Dermis microvascular lymphatic vessel endothelial cell (primary cell): ENCODE measurements around the gene IGSF1. TPM values are rescaled to one million over a fixed set of nuclear protein-coding genes. Genes with fewer than 3 reads are reported as not detected.

Source experiments
- DNase-seq, 2 donors: peaks; one replicate each; pipeline versions ENCODE4 v3.0.0 to v3.0.0-alpha.2; 2010; ENCODE audit warnings: low read depth in 2 of 2
- total RNA-seq: library from RNA; depleted of rRNA; stranded (reverse); fragments of >200 nt; gene quantifications from 2 replicates; pipeline ENCODE4 v1.2.1, GENCODE V29; 2014

IGSF1 gene, protein sequence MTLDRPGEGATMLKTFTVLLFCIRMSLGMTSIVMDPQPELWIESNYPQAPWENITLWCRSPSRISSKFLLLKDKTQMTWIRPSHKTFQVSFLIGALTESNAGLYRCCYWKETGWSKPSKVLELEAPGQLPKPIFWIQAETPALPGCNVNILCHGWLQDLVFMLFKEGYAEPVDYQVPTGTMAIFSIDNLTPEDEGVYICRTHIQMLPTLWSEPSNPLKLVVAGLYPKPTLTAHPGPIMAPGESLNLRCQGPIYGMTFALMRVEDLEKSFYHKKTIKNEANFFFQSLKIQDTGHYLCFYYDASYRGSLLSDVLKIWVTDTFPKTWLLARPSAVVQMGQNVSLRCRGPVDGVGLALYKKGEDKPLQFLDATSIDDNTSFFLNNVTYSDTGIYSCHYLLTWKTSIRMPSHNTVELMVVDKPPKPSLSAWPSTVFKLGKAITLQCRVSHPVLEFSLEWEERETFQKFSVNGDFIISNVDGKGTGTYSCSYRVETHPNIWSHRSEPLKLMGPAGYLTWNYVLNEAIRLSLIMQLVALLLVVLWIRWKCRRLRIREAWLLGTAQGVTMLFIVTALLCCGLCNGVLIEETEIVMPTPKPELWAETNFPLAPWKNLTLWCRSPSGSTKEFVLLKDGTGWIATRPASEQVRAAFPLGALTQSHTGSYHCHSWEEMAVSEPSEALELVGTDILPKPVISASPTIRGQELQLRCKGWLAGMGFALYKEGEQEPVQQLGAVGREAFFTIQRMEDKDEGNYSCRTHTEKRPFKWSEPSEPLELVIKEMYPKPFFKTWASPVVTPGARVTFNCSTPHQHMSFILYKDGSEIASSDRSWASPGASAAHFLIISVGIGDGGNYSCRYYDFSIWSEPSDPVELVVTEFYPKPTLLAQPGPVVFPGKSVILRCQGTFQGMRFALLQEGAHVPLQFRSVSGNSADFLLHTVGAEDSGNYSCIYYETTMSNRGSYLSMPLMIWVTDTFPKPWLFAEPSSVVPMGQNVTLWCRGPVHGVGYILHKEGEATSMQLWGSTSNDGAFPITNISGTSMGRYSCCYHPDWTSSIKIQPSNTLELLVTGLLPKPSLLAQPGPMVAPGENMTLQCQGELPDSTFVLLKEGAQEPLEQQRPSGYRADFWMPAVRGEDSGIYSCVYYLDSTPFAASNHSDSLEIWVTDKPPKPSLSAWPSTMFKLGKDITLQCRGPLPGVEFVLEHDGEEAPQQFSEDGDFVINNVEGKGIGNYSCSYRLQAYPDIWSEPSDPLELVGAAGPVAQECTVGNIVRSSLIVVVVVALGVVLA (N-terminal part only)
- 0.13 and 0.25 TPM in 2 replicates for total RNA-seq

DNA sequence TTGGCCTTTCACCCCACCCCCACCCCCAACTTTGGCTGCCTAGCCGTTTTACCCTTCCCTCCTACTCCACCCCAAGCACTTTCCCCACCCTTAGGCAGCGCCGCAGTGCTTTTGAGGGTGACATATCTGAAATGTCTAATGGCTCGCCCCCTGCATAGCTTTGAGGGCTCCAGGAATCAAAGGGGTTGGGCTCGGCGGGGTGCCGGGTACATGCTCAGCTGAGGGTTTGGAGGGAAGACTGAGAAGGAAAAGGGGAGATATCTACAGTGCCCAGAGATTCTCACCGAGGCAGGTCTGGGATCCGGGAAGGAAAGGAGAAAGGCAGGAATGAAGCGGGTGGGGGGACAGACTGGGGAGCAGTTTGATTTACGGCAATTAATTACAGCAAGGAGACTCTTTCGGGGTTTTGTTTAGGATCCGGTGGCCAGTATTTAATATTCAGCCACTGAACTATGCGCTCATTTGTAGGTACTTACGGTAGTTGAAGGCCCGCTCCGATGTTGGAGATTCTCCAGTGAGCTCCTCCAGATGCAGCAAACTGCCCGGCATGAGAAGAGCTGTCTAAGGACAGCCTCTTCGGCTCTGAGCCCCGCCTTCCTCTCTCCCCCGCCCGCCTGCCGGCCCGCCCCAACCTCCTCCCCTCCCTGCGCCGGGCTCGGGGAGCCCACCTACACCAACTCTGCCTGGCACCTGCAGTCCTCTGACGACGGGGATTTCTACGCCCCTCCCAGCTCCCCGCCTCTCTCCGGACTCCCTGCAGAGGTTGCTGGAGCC is at the start of gene IGSF1:
IGSF1 (minus strand) TSS at position 569 of the 774 bp plus-strand sequence. CDS start 2,632 bp downstream, outside the sequence.
- DNase-seq, result no peak

DNA sequence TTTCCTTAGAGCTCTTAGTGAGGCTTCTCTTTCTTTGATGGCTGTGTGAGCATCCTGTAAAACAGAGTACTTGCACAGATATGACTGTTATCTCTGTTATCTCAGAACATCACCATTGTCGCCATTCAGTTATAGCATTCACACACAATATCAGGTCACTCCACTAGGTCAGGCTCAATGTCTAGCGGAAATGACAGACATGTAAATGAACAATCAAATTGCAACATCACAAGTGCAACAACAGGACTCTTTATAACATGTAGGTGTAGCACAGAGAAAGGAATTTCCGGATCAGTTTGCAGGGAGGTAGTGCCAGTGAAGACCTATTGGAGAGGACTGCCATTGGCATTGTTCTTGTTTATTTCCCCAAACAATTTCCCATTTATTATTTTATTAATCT is 43.2 kb upstream of the IGSF1 start:
- DNase-seq, result peak in 1 of 2 donors; percentile 30

DNA sequence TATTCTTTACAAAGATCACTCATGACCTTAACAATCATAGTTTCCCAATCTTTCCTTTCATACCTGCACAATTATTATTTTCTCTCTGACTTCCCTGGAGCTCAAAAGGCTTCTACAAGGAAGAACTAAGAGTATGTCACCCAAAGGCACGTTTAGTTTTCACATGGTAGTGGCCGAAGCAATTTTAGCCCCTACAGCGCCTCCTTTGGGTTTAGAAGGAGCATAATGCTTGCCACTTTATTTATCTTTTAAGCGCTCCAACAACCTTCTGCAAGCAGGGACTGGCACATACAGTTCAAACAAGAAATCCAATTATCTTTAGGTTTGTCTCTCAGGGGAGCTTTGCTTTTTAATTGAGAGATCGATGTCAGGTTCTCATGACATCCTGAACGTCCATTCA is 42.0 kb upstream of the IGSF1 start:
- no peak for DNase-seq

DNA sequence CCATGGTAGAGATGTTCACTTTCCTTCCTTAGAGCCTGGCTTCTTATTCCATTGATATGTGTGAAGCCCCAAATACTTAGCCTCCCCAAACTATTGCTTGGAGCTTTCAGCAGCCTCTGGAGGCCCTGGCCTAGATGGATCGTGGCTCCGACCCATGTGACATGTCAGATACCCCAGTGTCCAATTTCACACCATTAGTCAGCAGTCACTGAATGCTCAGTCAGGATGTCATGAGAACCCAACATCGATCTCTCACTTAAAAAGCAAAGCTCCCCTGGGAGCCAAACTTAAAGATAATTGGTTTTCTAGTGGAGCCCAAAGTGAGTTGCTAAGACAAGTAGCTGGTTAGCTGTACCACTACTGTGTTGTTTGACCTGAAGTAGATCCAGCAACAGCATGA is 41.6 kb upstream of the IGSF1 start:
- no peak for DNase-seq

DNA sequence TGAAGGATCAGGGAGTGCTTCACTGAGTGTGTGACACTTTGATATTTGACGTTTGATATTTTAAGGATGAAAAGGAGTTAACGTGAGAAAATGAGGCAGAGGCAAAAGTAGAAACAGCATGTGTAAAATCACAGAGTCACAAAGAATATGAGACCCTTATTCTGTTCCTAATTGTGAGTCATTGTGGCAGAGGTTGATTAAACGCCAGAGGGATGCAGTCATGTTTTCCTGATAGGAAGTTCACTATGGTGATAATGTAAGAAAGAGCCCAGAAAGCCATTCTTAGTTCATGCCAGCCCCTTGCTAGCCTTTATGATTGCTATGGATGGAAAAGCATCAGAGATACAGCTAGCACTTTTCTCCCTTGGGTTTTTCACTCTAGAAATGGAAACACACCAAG is 33.5 kb upstream of the IGSF1 start:
- no peak for DNase-seq

DNA sequence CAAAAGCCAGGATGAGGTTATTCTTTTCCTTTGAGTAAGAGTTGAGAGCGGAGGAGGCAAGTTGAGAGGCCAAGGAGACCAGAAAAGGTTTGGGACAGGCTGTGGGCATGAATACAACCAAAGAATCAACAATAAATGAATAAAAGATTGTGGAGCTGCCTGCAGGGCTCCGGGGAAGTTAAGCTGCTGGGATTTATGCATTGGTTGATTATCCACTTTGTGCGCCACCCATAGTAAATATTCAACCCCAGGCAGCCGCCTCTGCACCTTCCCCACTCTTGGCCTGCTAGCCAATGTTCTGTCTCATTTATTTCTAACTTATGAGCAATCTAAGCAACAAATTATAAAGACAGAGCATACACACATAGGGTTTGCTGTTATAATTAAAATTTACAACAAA is 28.2 kb upstream of the IGSF1 start:
- DNase-seq, result no peak

DNA sequence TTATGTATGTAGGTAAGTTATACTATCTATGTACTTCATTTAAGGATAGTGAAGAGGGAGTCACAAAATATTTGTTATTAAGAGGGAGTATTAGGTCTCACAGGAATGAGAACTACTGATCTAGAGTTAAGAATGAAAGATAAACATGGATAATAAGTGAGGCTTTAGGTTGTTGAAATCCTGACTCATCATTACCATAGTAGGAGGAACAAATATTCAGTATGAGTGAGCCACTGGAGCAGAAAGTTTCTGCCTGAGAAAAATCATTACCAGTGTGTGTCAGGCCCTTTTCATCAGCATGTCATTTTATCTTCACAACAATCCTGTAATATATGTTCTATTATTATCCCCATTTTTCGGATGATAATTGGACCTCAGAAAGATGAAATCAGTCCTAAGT is 27.2 kb upstream of the IGSF1 start:
- no peak for DNase-seq

DNA sequence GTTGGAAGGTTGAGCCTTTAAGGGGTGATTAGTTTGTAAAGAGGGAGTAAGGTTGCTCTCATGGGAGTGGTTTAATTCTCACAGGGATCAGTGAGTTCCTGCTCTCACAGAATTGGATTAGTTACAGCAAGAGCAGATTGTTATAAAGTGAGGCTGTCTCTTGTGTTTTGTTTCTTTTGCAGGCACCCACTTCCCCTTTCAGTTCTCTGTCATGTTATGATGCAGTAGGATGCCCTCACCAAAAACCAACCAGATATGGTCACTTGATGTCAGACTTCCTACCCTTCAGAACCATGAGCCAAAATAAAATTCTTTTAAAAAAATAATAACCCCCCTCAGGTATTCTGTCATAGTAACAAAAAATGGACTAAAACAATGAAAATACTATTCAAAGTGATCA is 19.9 kb upstream of the IGSF1 start:
- DNase-seq, result no peak

DNA sequence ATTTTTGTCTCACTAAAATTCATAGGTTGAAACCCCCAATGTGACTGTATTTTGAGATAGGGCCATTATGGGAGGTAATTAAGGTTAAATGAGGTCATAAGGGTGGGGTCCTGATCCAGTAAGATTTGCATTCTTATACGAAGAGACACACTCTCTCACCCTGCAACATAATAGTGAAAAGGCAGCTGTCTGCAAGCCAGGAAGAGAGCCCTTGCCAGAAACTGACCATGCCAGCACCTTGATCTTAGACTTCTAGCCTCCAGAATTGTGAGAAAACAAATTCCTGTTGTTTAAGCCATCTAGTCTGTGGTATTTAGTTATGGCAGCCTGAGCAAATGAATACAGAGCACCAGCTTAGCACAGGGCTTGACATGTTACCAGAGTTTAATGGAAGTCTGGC is 17.5 kb upstream of the IGSF1 start:
- no peak for DNase-seq

DNA sequence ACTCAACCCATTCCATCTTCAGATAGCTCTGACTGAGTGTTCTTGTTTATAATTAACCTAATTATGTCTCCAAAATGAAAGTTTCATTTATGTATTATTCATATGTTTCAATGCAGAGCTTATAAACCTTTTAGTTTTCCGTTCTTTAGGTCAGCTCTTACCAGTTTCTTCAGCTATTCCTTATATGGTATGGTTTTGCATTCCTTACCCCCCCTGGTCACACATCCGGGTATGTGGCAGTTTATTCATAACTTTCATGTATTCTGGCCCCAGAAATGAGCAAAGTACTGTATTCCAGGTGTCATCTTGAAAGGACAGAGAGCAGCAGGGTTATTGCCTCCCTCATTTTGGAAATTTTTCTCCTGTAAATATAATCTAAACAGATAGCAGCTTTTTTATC is 16.8 kb upstream of the IGSF1 start:
- DNase-seq, result no peak

DNA sequence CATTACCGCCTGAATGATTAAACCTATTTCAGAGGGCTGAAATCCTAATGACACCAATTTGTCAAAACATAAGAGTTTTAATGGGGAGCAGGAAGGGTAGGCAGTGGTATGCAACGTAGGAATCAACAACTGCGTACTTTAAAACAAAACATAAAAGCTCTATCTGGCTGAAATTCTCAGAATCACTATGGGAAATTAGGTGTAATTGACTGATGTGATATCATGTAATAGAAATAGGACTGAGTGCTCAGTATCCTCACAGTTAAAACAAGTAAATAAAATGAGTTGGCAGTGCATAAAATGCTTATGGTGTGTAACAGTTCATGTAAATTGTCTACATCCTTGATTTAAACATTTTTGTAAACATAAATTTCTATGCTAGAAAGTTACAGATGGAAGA is 13.6 kb upstream of the IGSF1 start:
- no peak for DNase-seq

DNA sequence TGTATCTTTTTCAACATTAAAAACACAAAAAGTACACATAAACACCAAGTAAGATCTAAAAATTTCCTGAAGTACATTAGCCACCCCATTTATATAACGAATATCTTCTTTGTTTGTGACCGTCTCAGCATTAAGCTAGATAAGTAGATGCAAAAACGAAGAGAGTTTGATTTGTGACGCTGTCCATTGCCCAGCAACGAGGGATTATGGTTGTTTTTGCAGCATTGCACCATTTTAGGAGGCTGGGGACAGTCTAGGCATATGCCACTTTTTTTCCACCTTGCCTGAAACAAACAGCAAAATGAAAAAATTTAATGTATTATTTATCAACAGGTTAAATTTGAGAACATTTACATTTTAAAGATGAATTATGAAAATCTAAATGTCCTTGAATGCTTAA is 12.0 kb upstream of the IGSF1 start:
- DNase-seq, result no peak

DNA sequence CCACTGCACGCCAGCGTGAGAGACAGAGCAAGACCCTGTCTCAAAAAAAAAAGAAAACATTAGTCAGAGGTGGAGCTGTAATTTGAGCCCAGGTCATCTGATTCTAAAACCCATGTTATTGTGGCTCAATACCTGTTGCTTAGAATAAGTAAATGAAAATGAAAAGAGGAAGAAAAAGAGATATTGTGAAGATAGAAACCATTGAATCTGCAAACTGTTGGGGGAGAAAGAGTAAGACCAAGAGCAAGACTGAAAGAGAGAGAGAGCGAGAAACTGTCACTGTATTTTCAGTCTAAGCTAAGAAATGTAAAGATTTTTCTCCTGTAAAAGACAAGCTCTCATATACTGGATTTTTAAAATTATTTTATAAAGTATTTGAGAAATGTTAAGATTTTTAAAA is 9.7 kb upstream of the IGSF1 start:
- no peak for DNase-seq

DNA sequence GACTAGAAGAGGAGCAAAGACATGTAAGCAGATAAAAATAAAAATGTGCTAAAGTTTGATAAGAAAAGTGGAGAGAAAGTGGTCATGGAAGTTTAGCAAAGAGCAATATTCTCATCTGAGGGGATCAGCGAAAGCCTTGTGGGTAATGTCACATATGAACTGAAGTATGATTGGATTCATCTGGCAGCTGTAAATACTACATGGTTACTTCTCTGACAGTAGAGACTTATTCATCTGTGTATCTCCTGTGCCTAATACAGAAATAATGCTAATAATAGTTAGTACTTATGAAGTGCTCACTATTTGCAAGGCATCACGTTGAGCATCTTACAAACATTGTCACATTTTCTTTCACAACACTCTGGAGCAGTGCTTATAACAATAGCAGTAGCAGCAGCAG is 8.9 kb upstream of the IGSF1 start:
- no peak for DNase-seq

DNA sequence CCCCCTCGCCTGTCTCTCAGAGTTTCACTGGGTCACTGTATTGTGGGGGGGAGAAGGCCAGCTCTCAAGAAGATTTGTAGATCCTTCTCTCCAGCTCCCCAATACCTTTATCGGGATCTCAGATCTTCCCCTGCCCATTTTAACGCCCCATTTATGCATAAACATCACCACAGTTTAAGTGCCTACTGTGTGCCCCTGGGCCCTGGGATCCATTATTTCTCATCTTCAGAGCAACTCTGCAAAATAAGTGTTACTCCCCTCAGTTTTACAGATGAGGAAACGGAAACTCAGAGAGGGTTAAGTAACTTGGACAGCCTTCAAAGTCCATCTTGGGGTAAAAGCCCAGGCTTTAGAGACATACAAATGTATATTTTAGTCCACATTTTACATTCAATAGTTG is 421 bp upstream of the IGSF1 start:
- DNase-seq, result no peak

DNA sequence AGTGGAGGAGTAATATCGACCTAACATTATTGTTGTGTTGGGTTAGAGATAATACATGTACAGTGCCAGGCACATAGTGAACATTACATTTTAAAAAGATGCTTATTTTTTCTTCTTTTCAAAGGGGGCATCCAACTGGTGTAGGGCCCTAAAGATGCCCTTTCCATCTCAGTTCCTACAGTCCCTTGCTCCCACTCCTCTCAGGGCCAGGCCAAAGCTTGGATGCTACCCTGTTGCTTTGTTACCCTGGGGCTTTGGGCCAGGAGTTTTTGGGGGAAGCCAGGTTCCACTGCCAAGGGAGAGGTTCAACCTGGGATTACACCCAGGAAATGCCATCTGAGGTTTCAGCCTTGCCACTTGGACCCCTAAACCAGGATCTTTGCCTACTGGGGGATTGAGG is 918 bp downstream of the IGSF1 start:
- DNase-seq, result no peak

DNA sequence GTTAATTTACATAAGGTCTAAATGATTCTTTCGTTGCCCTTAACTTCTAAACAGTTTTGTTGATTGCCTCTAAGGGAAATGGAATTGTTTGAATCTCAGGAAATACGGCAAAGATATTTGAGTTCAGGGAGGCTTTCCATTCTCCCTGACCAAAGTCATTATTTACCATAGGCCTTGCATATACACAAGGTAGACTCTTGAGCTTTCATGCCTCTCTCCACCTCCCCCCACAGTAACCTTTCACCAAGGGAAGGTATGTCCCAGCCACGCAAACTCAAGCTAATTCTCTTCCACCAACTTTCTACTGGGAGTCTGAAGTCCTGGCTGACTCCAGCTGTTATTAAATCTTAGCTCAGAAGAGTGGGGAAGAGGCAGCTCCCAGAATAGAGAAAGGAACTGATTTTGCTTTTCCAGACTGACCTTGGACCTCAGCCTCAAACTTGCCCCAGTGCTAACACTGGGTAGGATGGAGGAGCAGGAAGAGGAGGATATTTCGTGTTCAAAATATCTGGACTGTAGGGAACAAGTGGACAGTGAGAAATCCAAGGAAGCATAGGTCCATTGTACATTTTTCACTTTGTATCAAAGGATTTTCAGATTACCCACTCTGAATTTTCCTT is 1.4 kb downstream of the IGSF1 start:
- DNase-seq, result no peak

DNA sequence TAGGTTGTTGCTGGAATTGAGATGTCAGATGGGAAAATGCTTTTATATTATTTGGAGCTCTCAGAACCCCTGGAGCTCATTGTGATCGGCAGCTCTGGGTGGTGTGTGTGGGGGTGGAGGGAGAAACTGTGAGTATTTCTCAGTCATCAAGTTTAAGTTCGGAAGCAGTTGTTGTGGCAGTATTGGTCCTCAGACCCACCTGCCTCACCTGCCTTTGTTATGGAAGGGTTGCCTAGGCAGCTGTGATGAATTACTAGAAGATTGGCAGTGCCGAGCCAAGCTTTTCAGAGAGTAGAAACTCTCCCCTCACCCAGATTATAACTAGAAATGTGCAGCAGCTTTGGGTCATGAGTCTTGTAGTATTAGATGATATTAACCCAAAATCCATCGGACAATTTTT is 9.5 kb downstream of the IGSF1 start:
- no peak for DNase-seq

DNA sequence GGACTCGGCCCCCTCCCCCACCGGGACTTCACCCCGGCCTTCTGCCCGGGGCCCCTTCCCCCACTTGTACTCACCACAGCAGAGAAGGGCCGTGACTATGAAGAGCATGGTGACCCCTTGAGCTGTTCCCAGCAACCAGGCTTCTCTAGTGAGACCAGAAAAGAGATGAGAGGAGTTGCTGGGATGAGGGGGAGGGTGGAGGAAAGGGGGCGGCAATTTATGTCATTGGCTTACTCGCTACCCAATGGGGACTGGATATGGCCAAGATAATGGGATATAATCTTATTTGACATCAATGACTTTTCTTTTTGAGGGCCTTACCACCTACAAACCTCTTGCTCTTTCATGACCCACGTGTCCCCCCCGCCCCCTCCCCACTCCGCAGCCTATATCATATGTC is 9.9 kb downstream of the IGSF1 start:
- no peak for DNase-seq

DNA sequence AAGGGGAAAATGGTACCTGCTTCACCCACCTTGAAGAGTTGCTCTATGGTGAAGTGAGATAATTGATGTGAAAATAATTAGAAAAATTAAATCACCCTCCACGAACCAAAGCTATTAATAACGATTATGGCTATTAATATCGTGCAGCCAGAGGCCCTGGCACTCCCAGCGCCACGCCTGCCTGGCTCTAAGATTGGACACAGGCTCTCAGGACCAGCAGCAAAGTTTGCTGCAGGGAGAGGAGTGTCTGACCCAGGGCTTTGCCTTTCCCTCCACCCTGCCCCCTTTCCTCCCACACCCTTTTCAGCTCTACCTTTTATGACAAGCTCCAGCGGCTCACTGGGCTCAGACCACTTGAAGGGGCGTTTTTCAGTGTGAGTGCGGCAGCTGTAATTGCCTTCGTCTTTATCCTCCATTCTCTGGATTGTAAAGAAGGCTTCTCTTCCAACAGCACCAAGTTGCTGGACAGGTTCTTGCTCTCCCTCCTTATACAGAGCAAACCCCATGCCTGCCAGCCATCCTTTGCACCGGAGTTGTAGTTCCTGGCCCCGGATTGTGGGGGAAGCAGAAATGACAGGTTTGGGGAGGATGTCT is 11.5 kb downstream of the IGSF1 start:
- no peak for DNase-seq
